K562 (cell line): ENCODE data around the gene RAI2. TPM values are rescaled to one million over a fixed set of nuclear protein-coding genes. Genes with fewer than 3 reads are reported as not detected.

Source experiments
- ATAC-seq: fragments of 200-7000 bp; cut with Tn5 transposase; 3 replicates; pipeline ENCODE4 v1.9.1; 2020; ENCODE audit warnings: moderate library complexity
- BruUV-seq: library from RNA; stranded (reverse); fragments of 400-500 nt; replicated peaks from 2 replicates; lab custom pipeline; 2021; lab: Mats Ljungman, UMichigan
- CTCF ChIA-PET: fragments of 300-600 bp; formaldehyde crosslinking; extraction: SDS; loops from one replicate; lab custom pipeline; 2021; ENCODE audit warnings: low intra/inter-chr PET ratio; lab: Yijun Ruan, JAX
- POLR2A ChIA-PET: fragments of 300-600, 350-650 bp; sonication (Branson Sonifier 250); formaldehyde crosslinking; extraction: SDS; loops from one replicate; lab custom pipeline; 2021; ENCODE audit warnings: antibody characterized with exemption, inconsistent platforms; lab: Yijun Ruan, JAX
- DNase-seq, 4 experiments: peaks; one replicate each; pipeline versions ENCODE4 v3.0.0 to v3.0.0-alpha.2; 2011 to 2018; ENCODE audit warnings: low spot score in 3 of 4, mixed read lengths in 3 of 4; ENCODE audit errors: extremely low read depth in 1 of 4
- FAIRE-seq: peaks from 2 replicates; lab custom pipeline; 2011; peaks lifted over from hg19 to GRCh38; lab: Jason Lieb, UNC
- H2AFZ ChIP-seq: 2 replicates; pipeline ENCODE4 v1.6.0; 2011; ENCODE audit warnings: low read depth, low read length, control low read depth, inconsistent platforms
- H3K27ac ChIP-seq: fragments of 200-600 bp; 3 replicates; pipeline ENCODE4 v1.8.0; 2011; ENCODE audit warnings: low read depth, mild to moderate bottlenecking, control low read depth, inconsistent platforms, low read length, moderate library complexity, mixed read lengths; ENCODE audit errors: extremely low read depth
- H3K27me3 ChIP-seq, 2 experiments: fragments of 300-600 bp in 1 of 2; 2 replicates in 1 of 2; 3 replicates in 1 of 2; pipeline versions ENCODE4 v1.6.0 to v1.8.0; 2011; ENCODE audit warnings: inconsistent platforms in 2 of 2, low read length in 2 of 2, mild to moderate bottlenecking in 1 of 2, mixed read lengths in 1 of 2, moderate library complexity in 1 of 2; ENCODE audit not compliant: control insufficient read depth in 2 of 2, insufficient read depth in 2 of 2
- H3K36me3 ChIP-seq: fragments of 300-600 bp; 3 replicates; pipeline ENCODE4 v1.8.0; 2011; ENCODE audit warnings: mild to moderate bottlenecking, low read length, inconsistent platforms; ENCODE audit not compliant: control insufficient read depth, insufficient read depth
- H3K4me1 ChIP-seq, 2 experiments: fragments of 200-600 bp in 1 of 2; replicated peaks in 1 of 2; 2 replicates in 1 of 2; 3 replicates in 1 of 2; pipeline versions ENCODE4 v1.5.1 to v1.8.0; 2011; ENCODE audit warnings: inconsistent platforms in 2 of 2, low read length in 2 of 2, mild to moderate bottlenecking in 1 of 2, mixed read lengths in 1 of 2, moderate library complexity in 1 of 2; ENCODE audit not compliant: control insufficient read depth in 2 of 2, insufficient read depth in 2 of 2
- H3K4me2 ChIP-seq: 2 replicates; pipeline ENCODE4 v1.6.1; 2011; ENCODE audit warnings: low read length, control low read depth, inconsistent platforms, mixed read lengths; ENCODE audit not compliant: insufficient read depth
- H3K4me3 ChIP-seq: fragments of 200-600 bp; sonication (generic), shearing (Covaris generic); 2 replicates; pipeline ENCODE4 v1.5.1; 2016; ENCODE audit warnings: control low read depth, inconsistent platforms
- H3K79me2 ChIP-seq: fragments of 200-600 bp; 3 replicates; pipeline ENCODE4 v1.8.0; 2011; ENCODE audit warnings: low read length, inconsistent platforms; ENCODE audit not compliant: control insufficient read depth, insufficient read depth
- H3K9ac ChIP-seq, 2 experiments: 2 replicates each; pipeline versions ENCODE4 v1.6.0 to v1.6.1; 2011; ENCODE audit warnings: low read depth in 2 of 2, low read length in 2 of 2, control low read depth in 1 of 2, inconsistent platforms in 1 of 2, mild to moderate bottlenecking in 1 of 2, mixed read lengths in 1 of 2; ENCODE audit not compliant: insufficient read depth in 1 of 2
- H3K9me1 ChIP-seq: one replicate; pipeline ENCODE4 v1.6.0; 2011; ENCODE audit warnings: inconsistent platforms, mild to moderate bottlenecking, low read length, moderate library complexity; ENCODE audit not compliant: control insufficient read depth, insufficient read depth
- H3K9me3 ChIP-seq: replicated peaks from 2 replicates; pipeline ENCODE4 v1.5.1; 2011; ENCODE audit warnings: low read depth, low read length, inconsistent platforms; ENCODE audit not compliant: control insufficient read depth, insufficient read depth
- H4K20me1 ChIP-seq: replicated peaks from 2 replicates; pipeline ENCODE4 v1.6.1; 2011; ENCODE audit warnings: low read length, inconsistent platforms, mixed read lengths; ENCODE audit not compliant: control insufficient read depth, insufficient read depth
- CEBPG ChIP-seq, 3 experiments: fragments of 200-800 bp in 1 of 3; sonication (Bioruptor generic) in 1 of 3; sonication (generic) in 1 of 3; formaldehyde crosslinking in 1 of 3; IDR thresholded peaks in 2 of 3; conservative IDR thresholded peaks in 1 of 3; 2 replicates each; pipeline versions ENCODE4 v1.6.1 to v1.8.0; 2016 to 2022; ENCODE audit warnings: missing compliant biosample characterization in 2 of 3, missing genetic modification characterization in 2 of 3, mild to moderate bottlenecking in 1 of 3, missing genetic modification reagents in 1 of 3
- FOXJ3 ChIP-seq: sonication (generic); formaldehyde crosslinking; IDR thresholded peaks from 2 replicates; pipeline ENCODE4 v1.4.0; 2020; ENCODE audit warnings: mild to moderate bottlenecking, missing genetic modification reagents
- FOXO4 ChIP-seq: fragments of 450-650 bp; formaldehyde crosslinking; IDR thresholded peaks from 2 replicates; pipeline ENCODE4 v1.4.0; 2020; ENCODE audit warnings: mild to moderate bottlenecking, moderate library complexity
- HNRNPL ChIP-seq: fragments of 200-400 bp; formaldehyde crosslinking; IDR thresholded peaks from 2 replicates; pipeline ENCODE4 v1.6.1; 2017; ENCODE audit warnings: low read depth, mild to moderate bottlenecking, low read length
- MED1 ChIP-seq: sonication (generic); formaldehyde crosslinking; IDR thresholded peaks from 2 replicates; pipeline ENCODE4 v1.8.1; 2023; ENCODE audit warnings: missing genetic modification reagents, borderline replicate concordance
- NKRF ChIP-seq: fragments of 450-650 bp; IDR thresholded peaks from 2 replicates; pipeline ENCODE4 v1.6.1; 2016; ENCODE audit warnings: borderline replicate concordance
- PKNOX1 ChIP-seq: fragments of 450-650 bp; IDR thresholded peaks from 2 replicates; pipeline ENCODE4 v1.6.1; 2016
- RBFOX2 ChIP-seq: fragments of 200-400 bp; formaldehyde crosslinking; IDR thresholded peaks from 2 replicates; pipeline ENCODE4 v1.6.1; 2017; ENCODE audit warnings: low read depth, mild to moderate bottlenecking, low read length, moderate library complexity
- RBM15 ChIP-seq: fragments of 200-400 bp; formaldehyde crosslinking; IDR thresholded peaks from 2 replicates; pipeline ENCODE4 v1.6.1; 2018; ENCODE audit warnings: mild to moderate bottlenecking, low read length, moderate library complexity; ENCODE audit not compliant: insufficient read depth
- RBM34 ChIP-seq: fragments of 200-400 bp; formaldehyde crosslinking; IDR thresholded peaks from 2 replicates; pipeline ENCODE4 v1.6.1; 2018; ENCODE audit warnings: low read length, borderline replicate concordance; ENCODE audit not compliant: insufficient read depth
- SMC3 ChIP-seq: conservative IDR thresholded peaks from 2 replicates; pipeline ENCODE4 v1.6.1; 2011; ENCODE audit warnings: low read depth, low read length, improper control_type of control experiment; ENCODE audit not compliant: insufficient read depth
- SRSF9 ChIP-seq: fragments of 200-400 bp; formaldehyde crosslinking; IDR thresholded peaks from 2 replicates; pipeline ENCODE4 v1.6.1; 2017; ENCODE audit warnings: low read depth, low read length, borderline replicate concordance
- TAF15 ChIP-seq: fragments of 200-400 bp; formaldehyde crosslinking; IDR thresholded peaks from 2 replicates; pipeline ENCODE4 v1.6.1; 2017; ENCODE audit warnings: mild to moderate bottlenecking, low read depth, low read length, moderate library complexity
- TEAD2 ChIP-seq: fragments of 450-650 bp; IDR thresholded peaks from 2 replicates; pipeline ENCODE4 v1.6.1; 2016; ENCODE audit warnings: missing genetic modification characterization, control low read depth, missing compliant biosample characterization
- ZBTB7A ChIP-seq: IDR thresholded peaks from 2 replicates; pipeline ENCODE4 v1.6.1; 2011; ENCODE audit warnings: low read depth, mild to moderate bottlenecking, low read length, moderate library complexity, borderline replicate concordance; ENCODE audit not compliant: control insufficient read depth
- ZKSCAN1 ChIP-seq: fragments of 150-350 bp; IDR thresholded peaks from 2 replicates; pipeline ENCODE4 v1.6.1; 2016; ENCODE audit warnings: low read depth, low read length
- ZNF212 ChIP-seq: fragments of 450-650 bp; formaldehyde crosslinking; IDR thresholded peaks from 2 replicates; pipeline ENCODE4 v1.4.0; 2020; ENCODE audit warnings: mild to moderate bottlenecking
- ZNF511 ChIP-seq: sonication (generic); formaldehyde crosslinking; IDR thresholded peaks from 2 replicates; pipeline ENCODE4 v1.8.0; 2022; ENCODE audit warnings: mild to moderate bottlenecking, missing genetic modification reagents
- ZNF668 ChIP-seq: fragments of 250-450 bp; sonication (Bioruptor Pico); IDR thresholded peaks from 2 replicates; pipeline ENCODE4 v1.8.0; 2022; ENCODE audit warnings: mild to moderate bottlenecking, inconsistent platforms
- WGBS: fragments of 100-300 bp; shearing (Covaris generic); methylation state at CpG from one replicate; pipeline ENCODE4 v1.1.6; 2016; ENCODE audit warnings: low coverage, mixed read lengths; ENCODE audit not compliant: insufficient coverage; ENCODE audit errors: missing lambda C conversion rate; 5-methylcytosine and 5-hydroxymethylcytosine counted together
- in situ Hi-C: fragments of 300-500 bp; cut with MboI; formaldehyde crosslinking; loops from 4 replicates; pipeline ENCODE4 v1.15.0; 2018; ENCODE audit warnings: inconsistent platforms, mixed read lengths
- intact Hi-C: fragments of 100-400 bp; cut with micrococcal nuclease; formaldehyde crosslinking; loops from 2 replicates; pipeline ENCODE4 v1.14.2; 2022
- polyA plus RNA-seq, 8 experiments: library from polyadenylated mRNA; depleted of rRNA in 4 of 8; stranded (reverse) in 5 of 8; unstranded in 3 of 8; fragments of >200 nt; fragmentation: Nextera tagmentation in 2 of 8; fragmentation: Illumina TruSeq in 1 of 8; extraction: Ambion mirVana in 2 of 8; extraction: Trizol in 1 of 8; gene quantifications; 2 replicates each; pipeline versions ENCODE4 v1.2.1 to v1.2.3, GENCODE V29; 2011 to 2014; ENCODE audit warnings: inconsistent platforms in 1 of 8, missing spikeins in 1 of 8
- total RNA-seq, 7 experiments: library from RNA; depleted of rRNA in 6 of 7; stranded (reverse); fragments of >200 nt in 6 of 7; fragmentation: Illumina TruSeq in 2 of 7; extraction: Trizol in 2 of 7; gene quantifications; 2 replicates each; pipeline versions ENCODE4 v1.2.1 to v1.2.3, GENCODE V29; 2011 to 2021; ENCODE audit warnings: low replicate concordance in 1 of 7

RAI2 gene
- total and polyA plus RNA-seq, 9 of the 15 experiments (the other 6 are each of a cell fraction or from before 2014, with no cell fraction given), result not detected

GRCh38 chrX:17882680-17883079 lies 21.6 kb upstream of the RAI2 start:
- H3K79me2 ChIP-seq, result no peaks in the 10 kb centered on the region
- H3K36me3 ChIP-seq, result no peaks in the 10 kb centered on the region
- ATAC-seq (no peak), FAIRE-seq (no peak), DNase-seq (no peak)
- no peaks in the 10 kb centered on the region for H3K9me3 ChIP-seq
- no TSS peak for BruUV-seq
- H3K4me2 ChIP-seq, result no peak overlapping the region
- no peaks in the 10 kb centered on the region for H3K4me1 ChIP-seq
- ChIA-PET POLR2A (no interaction called here), CTCF (no interaction called here)
- no peak for TF ChIP-seq FOXJ3 (CRISPR knock-in tag)
- no peak for TF ChIP-seq RBFOX2
- no peak for TF ChIP-seq PKNOX1
- TF ChIP-seq RBM15, result no peak
- TF ChIP-seq RBM34, result no peak
- TF ChIP-seq CEBPG (CRISPR knock-in tag; IDR thresholded peaks at IDR 0.05), result no peak
- TF ChIP-seq CEBPG (tag; conservative IDR thresholded peaks at IDR 0.05 in 1 of 2, IDR thresholded peaks at IDR 0.05 in 1 of 2), result no peak
- TF ChIP-seq NKRF, result no peak
- no peak for TF ChIP-seq HNRNPL
- TF ChIP-seq ZBTB7A, result no peak
- no peak for TF ChIP-seq ZNF511
- TF ChIP-seq ZKSCAN1, result no peak
- no peak for TF ChIP-seq ZNF212 (CRISPR knock-in tag)
- no peak for TF ChIP-seq TAF15
- no peak for TF ChIP-seq FOXO4 (CRISPR knock-in tag)
- no peak for TF ChIP-seq SRSF9
- TF ChIP-seq SMC3, result no peak
- no peak for TF ChIP-seq MED1 (CRISPR knock-in tag)
- TF ChIP-seq ZNF668, result no peak
- no peak for TF ChIP-seq TEAD2 (tag)
- no peaks in the 10 kb centered on the region for H4K20me1 ChIP-seq
- H3K27me3 ChIP-seq, result no peaks in the 10 kb centered on the region
- WGBS, result 0% methylated on average over 2 of the region's 2 CpGs
- no peak overlapping the region for H3K4me3 ChIP-seq
- H2AFZ ChIP-seq, result no peak overlapping the region
- in situ Hi-C loops (no loop called here), intact Hi-C loops (no loop called here)
- H3K27ac ChIP-seq, result no peak overlapping the region
- no peaks in the 10 kb centered on the region for H3K9me1 ChIP-seq
- H3K9ac ChIP-seq, result no peak overlapping the region
